GM12874 (cell line): ENCODE data around the gene EPHB1.

ENCODE experiments used
- TF ChIP-seq, protein P1 (sequence below): IDR thresholded peaks from 2 replicates; pipeline ENCODE4 v1.5.1; 2011; ENCODE audit warnings: low read depth, mild to moderate bottlenecking, control low read depth, low read length, moderate library complexity; ENCODE audit not compliant: insufficient read depth

The EPHB1 gene

DNA sequence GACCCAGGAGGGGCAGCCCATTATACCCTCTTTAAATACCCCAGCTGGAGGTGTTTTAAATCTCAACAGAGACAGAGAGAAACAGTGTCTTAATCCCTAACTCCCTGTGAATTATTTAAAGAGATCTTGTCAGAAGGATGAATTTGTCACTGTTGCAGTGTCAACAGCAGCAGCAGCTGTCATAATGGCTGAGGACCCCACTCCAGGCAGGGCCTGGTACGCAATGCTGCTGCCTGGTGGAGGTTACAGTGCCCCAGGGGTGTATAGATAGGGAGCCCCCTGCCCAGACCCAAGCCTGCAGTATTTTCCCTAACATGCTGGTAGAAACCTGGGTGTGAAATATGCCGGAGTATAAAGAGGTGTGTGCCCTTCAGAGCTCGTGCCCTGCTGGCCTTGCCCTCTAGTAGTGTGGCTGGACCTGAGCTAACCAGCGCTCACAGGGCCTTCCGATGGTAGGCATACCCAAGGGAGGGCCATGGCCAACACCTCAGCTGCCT, 143.0 kb downstream of the EPHB1 start:
- TF ChIP-seq, protein P1, sequence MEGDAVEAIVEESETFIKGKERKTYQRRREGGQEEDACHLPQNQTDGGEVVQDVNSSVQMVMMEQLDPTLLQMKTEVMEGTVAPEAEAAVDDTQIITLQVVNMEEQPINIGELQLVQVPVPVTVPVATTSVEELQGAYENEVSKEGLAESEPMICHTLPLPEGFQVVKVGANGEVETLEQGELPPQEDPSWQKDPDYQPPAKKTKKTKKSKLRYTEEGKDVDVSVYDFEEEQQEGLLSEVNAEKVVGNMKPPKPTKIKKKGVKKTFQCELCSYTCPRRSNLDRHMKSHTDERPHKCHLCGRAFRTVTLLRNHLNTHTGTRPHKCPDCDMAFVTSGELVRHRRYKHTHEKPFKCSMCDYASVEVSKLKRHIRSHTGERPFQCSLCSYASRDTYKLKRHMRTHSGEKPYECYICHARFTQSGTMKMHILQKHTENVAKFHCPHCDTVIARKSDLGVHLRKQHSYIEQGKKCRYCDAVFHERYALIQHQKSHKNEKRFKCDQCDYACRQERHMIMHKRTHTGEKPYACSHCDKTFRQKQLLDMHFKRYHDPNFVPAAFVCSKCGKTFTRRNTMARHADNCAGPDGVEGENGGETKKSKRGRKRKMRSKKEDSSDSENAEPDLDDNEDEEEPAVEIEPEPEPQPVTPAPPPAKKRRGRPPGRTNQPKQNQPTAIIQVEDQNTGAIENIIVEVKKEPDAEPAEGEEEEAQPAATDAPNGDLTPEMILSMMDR: no peak

DNA sequence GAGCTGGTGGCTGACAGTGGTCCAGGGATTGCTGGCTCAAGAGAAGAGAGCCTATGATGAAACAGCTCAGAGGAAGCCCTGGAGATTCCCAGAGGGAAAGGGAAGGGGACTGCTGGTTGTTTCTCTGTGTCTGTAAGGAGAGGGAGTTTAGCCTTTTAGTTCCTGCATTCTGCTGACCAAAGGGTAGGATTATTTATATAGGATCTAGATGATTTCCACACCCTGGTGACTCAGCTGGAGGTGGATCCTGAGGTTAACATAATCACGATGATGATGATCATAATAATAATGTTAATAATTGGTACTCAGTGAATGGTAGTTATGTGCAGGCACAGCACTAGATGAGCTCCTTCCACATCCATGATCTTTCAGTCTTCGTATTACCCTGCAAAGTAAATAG, 144.9 kb downstream of the EPHB1 start:
- TF ChIP-seq, protein P1: no peak

DNA sequence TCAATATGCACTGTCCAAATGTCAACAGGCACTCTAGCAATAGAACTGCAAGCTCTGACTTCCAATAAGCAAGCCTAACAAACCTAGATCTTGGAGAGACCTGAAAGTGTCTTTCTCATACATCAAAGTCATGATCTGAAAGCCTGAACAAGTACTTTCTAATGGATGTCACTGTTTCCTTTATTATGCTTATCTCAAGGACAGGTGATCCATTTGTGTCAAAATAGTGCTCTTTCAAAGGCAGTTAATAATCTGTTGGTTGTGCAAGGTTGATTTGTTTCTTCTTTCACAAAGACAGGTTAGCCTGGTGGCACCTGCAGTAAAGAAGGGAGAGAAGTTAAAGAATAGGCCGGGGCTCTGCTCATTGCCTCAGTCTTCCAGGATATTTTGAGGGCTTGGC, 146.8 kb downstream of the EPHB1 start:
- TF ChIP-seq, protein P1: no peak

DNA sequence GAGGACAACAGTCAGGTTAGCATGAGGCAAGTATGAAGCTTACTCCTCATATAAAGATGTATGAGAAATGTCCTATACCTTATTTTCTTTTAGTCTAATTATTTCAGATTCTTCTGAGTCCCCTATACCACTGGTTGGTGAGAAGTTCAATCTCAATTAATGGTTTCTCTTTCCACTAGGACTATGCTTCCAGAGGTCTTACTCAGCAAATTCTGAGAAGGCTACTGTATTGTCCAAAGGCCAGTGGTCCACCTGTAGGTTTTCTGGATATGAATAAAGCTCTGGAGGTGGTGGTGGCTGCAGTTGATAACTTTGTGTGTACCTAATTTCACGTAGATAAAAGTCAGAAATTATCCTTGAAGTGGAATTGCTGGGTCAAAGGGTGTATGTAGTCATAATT, 149.4 kb downstream of the EPHB1 start:
- TF ChIP-seq, protein P1: no peak

DNA sequence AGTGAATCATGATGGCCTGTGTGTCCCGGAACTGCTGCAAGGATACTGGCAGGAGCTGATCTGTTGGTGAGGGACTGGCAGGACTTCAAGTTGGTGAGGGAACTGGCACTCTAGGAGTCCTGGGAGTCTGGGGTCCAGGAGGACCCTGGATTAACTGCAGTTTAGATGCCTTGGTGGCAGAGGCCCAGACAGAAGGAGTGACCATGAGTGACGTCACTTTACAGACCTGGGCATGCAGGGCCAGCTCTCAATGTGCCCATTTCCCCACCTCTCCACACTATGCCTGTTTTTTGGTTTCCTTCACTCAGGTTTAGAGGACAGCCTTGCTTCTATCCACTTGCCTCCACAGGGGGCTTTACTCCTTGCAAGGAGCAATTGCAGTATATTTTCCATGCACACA, 154.1 kb downstream of the EPHB1 start:
- TF ChIP-seq, protein P1: no peak

DNA sequence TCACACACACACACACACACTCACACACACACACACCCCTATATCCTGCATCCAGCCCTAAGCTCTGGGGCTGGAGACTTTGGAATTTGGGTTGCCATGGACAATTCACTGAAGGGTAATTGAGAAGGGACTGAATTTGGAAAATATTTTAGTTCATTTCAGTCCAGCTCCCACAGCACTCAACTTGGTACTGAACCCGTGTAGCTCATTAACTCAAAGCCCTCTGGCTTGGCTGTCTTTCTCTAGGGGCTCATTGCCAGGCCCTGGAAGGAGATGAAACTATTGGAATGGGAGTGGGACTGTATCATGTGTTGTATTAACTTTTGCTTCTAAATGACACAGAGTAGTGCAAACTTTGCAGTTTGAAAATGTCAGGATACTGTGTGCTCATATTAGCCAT, 157.3 kb downstream of the EPHB1 start:
- TF ChIP-seq, protein P1: no peak

DNA sequence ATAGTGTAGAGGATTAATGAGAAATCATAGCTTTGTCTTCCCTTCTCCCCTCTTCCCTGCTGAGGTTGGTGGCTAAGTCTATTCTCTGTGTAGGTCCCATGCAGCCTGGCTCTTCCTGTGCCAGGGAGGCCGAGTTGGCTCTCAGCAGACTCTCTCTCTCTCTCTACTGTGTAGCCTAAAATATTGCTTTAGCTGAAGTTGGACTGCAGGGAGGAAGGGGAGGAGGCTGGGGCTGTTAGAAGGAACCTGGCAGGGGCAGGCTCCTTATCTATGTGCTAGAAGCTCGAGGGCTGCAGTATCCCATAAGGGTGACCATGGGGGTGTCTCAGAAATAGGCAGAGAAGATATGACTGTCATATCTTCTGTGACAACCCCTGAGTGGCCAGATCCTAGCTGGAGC, 160.8 kb downstream of the EPHB1 start:
- TF ChIP-seq, protein P1: no peak

DNA sequence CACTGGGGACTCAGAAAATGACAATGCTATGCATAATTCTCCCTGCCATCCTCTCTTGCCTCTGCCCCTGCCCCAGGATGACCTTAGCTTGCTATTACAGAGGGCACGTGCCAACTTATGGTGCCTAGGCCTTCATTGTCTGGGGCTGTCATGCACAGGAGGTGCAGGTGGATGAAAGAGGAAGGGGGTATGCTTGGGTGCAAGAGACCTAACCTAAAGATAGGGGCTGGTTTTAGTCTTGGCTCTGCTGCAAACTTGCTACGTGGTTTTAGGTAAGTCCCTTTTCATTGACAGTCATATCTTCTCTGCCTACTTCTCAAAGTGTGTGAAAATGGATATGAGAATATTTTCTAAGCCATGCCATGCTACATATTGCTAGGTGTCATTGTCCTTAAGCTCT, 161.3 kb downstream of the EPHB1 start:
- TF ChIP-seq, protein P1: no peak
